GM06990 (cell line): ENCODE data around the gene NKIRAS1.

Source experiments
- DNase-seq: peaks from one replicate; pipeline ENCODE4 v3.0.0-alpha.2; 2011; ENCODE audit not compliant: insufficient read length; ENCODE audit errors: extremely low read depth
- H3K27me3 ChIP-seq: replicated peaks from 2 replicates; pipeline ENCODE4 v1.6.0; 2011; ENCODE audit warnings: low read length; ENCODE audit not compliant: control insufficient read depth, insufficient read depth
- H3K36me3 ChIP-seq: 2 replicates; pipeline ENCODE4 v1.5.1; 2011; ENCODE audit warnings: low read length; ENCODE audit not compliant: control insufficient read depth, insufficient read depth
- H3K4me3 ChIP-seq: replicated peaks from 2 replicates; pipeline ENCODE4 v1.5.1; 2011; ENCODE audit warnings: low read depth, mild to moderate bottlenecking, control low read depth, low read length
- TF ChIP-seq, protein P1 (sequence below): IDR thresholded peaks from 2 replicates; pipeline ENCODE4 v1.5.1; 2011; ENCODE audit warnings: low read length, control low read depth, mild to moderate bottlenecking, inconsistent platforms; ENCODE audit not compliant: insufficient read depth, poor library complexity, severe bottlenecking

The NKIRAS1 gene

DNA sequence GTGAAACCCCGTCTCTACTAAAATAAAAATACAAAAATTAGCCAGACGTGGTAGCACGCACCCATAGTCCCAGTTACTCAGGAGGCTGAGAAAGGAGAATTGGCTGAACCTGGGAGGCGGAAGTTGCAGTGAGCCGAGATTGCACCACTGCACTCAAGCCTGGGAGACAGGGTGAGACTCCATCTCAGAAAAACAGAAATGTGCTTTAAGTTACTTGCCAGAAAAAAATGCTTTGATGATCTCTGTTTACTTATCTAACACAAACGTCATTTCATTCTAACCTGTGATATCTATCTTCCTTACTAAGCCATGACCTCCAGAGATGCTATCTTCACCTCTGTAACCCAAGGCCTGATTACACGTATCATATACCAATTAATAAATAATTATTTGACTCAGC, 7.4 kb downstream of the NKIRAS1 start:
- Histone ChIP-seq H3K4me3 (no peak overlapping the region), H3K27me3 (no peaks in the 10 kb centered on the region), H3K36me3 (no peaks in the 10 kb centered on the region; the same call in 1 of the 2 replicates)
- TF ChIP-seq, protein P1, sequence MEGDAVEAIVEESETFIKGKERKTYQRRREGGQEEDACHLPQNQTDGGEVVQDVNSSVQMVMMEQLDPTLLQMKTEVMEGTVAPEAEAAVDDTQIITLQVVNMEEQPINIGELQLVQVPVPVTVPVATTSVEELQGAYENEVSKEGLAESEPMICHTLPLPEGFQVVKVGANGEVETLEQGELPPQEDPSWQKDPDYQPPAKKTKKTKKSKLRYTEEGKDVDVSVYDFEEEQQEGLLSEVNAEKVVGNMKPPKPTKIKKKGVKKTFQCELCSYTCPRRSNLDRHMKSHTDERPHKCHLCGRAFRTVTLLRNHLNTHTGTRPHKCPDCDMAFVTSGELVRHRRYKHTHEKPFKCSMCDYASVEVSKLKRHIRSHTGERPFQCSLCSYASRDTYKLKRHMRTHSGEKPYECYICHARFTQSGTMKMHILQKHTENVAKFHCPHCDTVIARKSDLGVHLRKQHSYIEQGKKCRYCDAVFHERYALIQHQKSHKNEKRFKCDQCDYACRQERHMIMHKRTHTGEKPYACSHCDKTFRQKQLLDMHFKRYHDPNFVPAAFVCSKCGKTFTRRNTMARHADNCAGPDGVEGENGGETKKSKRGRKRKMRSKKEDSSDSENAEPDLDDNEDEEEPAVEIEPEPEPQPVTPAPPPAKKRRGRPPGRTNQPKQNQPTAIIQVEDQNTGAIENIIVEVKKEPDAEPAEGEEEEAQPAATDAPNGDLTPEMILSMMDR = no peak
- DNase-seq = no peak

DNA sequence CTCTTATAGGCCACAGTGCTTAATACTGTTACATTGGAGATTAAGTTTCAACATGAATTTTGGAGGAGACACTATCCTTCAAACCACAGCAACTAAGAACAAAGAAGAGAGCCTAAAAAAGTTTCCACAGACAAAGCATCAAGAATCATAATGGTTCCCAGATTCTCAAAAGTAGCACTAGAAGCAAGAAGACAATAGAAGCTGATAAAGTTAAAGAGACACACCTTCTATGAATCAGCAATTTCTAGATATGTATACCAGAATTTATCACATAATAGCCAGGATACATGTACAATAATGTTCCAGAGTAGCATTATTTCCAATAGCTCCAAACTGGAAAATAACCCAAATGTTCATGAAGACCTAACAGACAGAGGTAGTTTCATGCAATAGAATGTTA, 12.2 kb downstream of the NKIRAS1 start:
- TF ChIP-seq, protein P1 = no peak
- Histone ChIP-seq H3K36me3 (no peaks in the 10 kb centered on the region; the same call in 1 of the 2 replicates), H3K4me3 (no peak overlapping the region), H3K27me3 (no peaks in the 10 kb centered on the region)
- no peak for DNase-seq

DNA sequence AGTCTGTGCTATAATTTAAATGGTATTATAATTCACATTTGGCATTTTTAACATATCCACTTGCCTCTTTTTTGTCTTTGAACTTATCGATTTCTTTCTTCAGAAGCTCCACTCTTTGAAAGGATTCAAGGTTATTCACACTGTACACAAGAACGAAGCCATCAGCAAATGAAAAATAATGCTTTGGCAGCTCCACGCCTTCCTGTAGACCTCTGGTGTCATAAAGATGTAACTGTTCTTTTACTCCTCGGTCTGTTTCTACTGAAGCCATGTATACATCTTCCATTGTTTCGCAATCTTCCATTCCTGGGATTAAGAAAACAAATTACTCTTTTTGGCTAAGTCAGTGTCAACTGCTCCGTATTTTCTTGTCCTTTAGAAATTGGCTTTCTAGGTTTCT, 16.0 kb downstream of the NKIRAS1 start:
- H3K4me3 ChIP-seq = no peak overlapping the region
- TF ChIP-seq, protein P1 = no peak
- H3K27me3 ChIP-seq = no peaks in the 10 kb centered on the region
- DNase-seq = no peak
- peaks cover 3% of the 10 kb centered on the region for H3K36me3 ChIP-seq

DNA sequence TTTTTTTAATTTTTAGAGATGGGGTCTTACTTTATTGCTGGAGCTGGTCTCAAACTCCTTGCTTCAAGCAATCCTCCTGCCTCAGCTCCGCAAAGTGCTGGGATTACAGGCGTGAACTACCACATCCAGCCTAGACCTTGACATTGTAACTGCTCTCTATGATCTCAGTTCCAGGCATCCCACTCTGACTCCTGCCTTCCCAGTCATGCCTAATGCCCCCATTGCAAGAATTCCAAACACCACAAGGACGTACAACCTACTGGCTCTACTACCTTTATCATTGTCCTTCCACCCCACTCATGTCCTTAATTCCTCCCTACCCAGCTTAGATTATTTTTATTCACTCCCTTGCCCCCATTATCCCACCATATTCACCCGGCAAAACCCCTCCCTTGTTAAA, 21.6 kb downstream of the NKIRAS1 start:
- Histone ChIP-seq H3K36me3 (peaks cover 4% of the 10 kb centered on the region), H3K27me3 (no peaks in the 10 kb centered on the region), H3K4me3 (no peak overlapping the region)
- DNase-seq = no peak
- TF ChIP-seq, protein P1 = no peak

DNA sequence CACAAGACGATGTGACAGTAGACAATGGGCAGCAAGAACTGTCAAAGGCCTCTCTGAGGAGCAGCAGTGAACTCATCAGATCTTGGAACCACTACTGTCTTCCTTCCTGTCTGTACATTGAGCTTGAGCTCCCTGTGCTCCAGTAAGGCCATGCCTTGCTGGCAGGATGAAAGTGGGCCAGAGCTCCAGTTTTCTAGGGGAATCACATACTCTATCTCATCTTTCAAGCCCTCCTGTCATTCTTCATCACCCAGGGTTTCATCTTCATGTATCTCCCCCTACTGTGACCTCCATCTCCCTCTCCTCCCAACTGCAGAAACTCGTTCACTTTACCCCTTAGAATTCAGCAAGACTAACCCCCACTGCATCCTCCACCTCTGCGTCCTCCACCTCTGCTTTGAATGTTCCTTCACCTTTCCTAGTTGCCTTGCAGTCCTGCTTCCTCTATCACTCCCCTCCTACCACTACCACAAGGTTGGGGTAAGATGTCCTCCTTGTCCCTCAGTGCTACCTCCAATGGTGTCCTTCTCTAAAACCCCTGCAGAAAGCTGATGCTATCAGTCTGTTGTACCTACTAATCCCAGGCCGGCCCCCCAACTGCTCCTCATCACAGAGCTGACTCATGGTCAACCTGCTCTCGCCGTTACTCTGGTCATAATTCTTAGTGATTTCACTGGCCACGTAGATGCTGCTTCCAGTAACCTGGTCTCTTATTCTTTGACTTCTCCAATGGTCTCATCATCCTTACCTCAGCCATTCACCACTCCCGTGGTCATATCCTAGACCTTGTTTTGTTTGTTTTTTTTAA, 22.3 kb downstream of the NKIRAS1 start:
- Histone ChIP-seq H3K4me3 (no peak overlapping the region), H3K36me3 (peaks cover 7% of the 10 kb centered on the region), H3K27me3 (no peaks in the 10 kb centered on the region)
- no peak for DNase-seq
- TF ChIP-seq, protein P1 = no peak
